Measurements from ENCODE around the gene SUSD1.

- no peak for TF ChIP-seq EZH2 (IDR thresholded peaks at IDR 0.05; ENCODE audit: borderline replicate concordance, low read depth, low read length, severe bottlenecking)
- TF ChIP-seq, protein P1, sequence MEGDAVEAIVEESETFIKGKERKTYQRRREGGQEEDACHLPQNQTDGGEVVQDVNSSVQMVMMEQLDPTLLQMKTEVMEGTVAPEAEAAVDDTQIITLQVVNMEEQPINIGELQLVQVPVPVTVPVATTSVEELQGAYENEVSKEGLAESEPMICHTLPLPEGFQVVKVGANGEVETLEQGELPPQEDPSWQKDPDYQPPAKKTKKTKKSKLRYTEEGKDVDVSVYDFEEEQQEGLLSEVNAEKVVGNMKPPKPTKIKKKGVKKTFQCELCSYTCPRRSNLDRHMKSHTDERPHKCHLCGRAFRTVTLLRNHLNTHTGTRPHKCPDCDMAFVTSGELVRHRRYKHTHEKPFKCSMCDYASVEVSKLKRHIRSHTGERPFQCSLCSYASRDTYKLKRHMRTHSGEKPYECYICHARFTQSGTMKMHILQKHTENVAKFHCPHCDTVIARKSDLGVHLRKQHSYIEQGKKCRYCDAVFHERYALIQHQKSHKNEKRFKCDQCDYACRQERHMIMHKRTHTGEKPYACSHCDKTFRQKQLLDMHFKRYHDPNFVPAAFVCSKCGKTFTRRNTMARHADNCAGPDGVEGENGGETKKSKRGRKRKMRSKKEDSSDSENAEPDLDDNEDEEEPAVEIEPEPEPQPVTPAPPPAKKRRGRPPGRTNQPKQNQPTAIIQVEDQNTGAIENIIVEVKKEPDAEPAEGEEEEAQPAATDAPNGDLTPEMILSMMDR (IDR thresholded peaks at IDR 0.05; ENCODE audit: borderline replicate concordance, extremely low read depth, low read length, poor library complexity, severe bottlenecking) = no peak
Observed at GRCh38 chr9:112002131-112002846, 172.8 kb downstream of the SUSD1 start.

All from DND-41 (cell line).